Psoas muscle (tissue), 8 donors: ENCODE data around the gene MIS12. TPM values are rescaled to one million over a fixed set of nuclear protein-coding genes. Genes with fewer than 3 reads are reported as not detected.
A peak's percentile ranks its signal among the peaks of the same experiment; 100 is the strongest.

ENCODE experiments used
- ATAC-seq, 4 donors: fragments of 200-7000 bp; cut with Tn5 transposase; one replicate each; pipeline ENCODE4 v1.9.1; 2020; ENCODE audit warnings: moderate library complexity in 3 of 4, mild to moderate bottlenecking in 2 of 4
- DNase-seq, 2 donors: peaks; one replicate each; pipeline ENCODE4 v3.0.0-alpha.2; 2020
- H3K27ac ChIP-seq: fragments of 200-600 bp; one replicate; pipeline ENCODE4 v1.8.0; 2022
- H3K27me3 ChIP-seq, 3 donors: fragments of 200-600 bp in 1 of 3; one replicate each; pipeline versions ENCODE4 v1.6.1 to v1.8.0; 2013 to 2022; ENCODE audit warnings: low read length in 2 of 3, mild to moderate bottlenecking in 2 of 3, moderate library complexity in 1 of 3; ENCODE audit not compliant: insufficient read depth in 3 of 3
- H3K36me3 ChIP-seq, 2 donors: fragments of 200-600 bp in 1 of 2; one replicate each; pipeline versions ENCODE4 v1.6.1 to v1.8.0; 2013 to 2022; ENCODE audit warnings: low read depth in 1 of 2, mild to moderate bottlenecking in 1 of 2, moderate library complexity in 1 of 2; ENCODE audit not compliant: insufficient read depth in 1 of 2
- H3K4me1 ChIP-seq: fragments of 200-600 bp; one replicate; pipeline ENCODE4 v1.8.0; 2022
- H3K4me3 ChIP-seq: fragments of 200-600 bp; one replicate; pipeline ENCODE4 v1.8.0; 2022; ENCODE audit warnings: mild to moderate bottlenecking
- H3K9me3 ChIP-seq: fragments of 200-600 bp; one replicate; pipeline ENCODE4 v1.8.0; 2022
- CTCF ChIP-seq: fragments of 200-600 bp; IDR thresholded peaks from one replicate; pipeline ENCODE4 v1.8.0; 2022; ENCODE audit warnings: antibody characterized with exemption
- whole genome bisulfite sequencing, 3 donors: extraction: QIAGEN DNeasy Blood & Tissue Kit; methylation state at CpG; one replicate each; pipeline versions ENCODE4 v1.1.6 to v1.1.7; 2013; 5-methylcytosine and 5-hydroxymethylcytosine counted together
- intact Hi-C, 2 donors: fragments of 100-400 bp; cut with DNase I; formaldehyde crosslinking; loops; one replicate each; pipeline versions ENCODE4 v1.11.0 to v1.14.2; 2022
- polyA plus RNA-seq, 3 donors: library from polyadenylated mRNA; stranded (reverse); fragments of 200-250 nt; gene quantifications; one replicate each; pipeline ENCODE4 v1.2.3, GENCODE V29; 2013
- total RNA-seq, 4 donors: library from RNA; stranded (reverse); fragmentation: NEBNext Ultra II Directional in 2 of 4; extraction: Animal tissue kit (Norgen Biotek cat#: 25700) in 2 of 4; gene quantifications; one replicate each; pipeline versions ENCODE4 v1.2.1 to v1.2.4, GENCODE V29; 2021 to 2023
- donor health status: healthy with polysubstance abuse.
- donor health status: DM: no; HTN: no; CAD: no; lungs with moderate emphysema.
- donor health status: Bipolar disorder and iron deficiency.
- donor health status: healthy.
- donor health status: DM: yes; HTN: yes; CAD: no.
- donor health status: DM: no; HTN: no; CAD: no.
- donor health status: DM: no; HTN: no; CAD: no.
- donor health status: DM: yes; HTN: yes; CAD: no.

Gene MIS12
- total and polyA plus RNA-seq, 7 donors = 11.1 to 28.9 (median 17.0) TPM

- intact Hi-C loops = no loop called here
- no peak overlapping the region for H3K4me3 ChIP-seq
- peaks cover 8% of the 10 kb centered on the region for H3K4me1 ChIP-seq
- no peaks in the 10 kb centered on the region for H3K27me3 ChIP-seq
- H3K27ac ChIP-seq = no peak overlapping the region
- DNase-seq = no peak
- TF ChIP-seq CTCF = no peak
- 88 to 95% (median 90%) methylated on average over 10 of the region's 10 CpGs for WGBS, 3 donors
- ATAC-seq = no peak
- no peaks in the 10 kb centered on the region for H3K9me3 ChIP-seq
- H3K36me3 ChIP-seq = no peaks in the 10 kb centered on the region
Observed at GRCh38 chr17:5514976-5515375, 28.6 kb downstream of the MIS12 start.

GRCh38 chr17:5516060-5516792, 29.9 kb downstream of the MIS12 start:
- no peaks in the 10 kb centered on the region for H3K9me3 ChIP-seq
- no peaks in the 10 kb centered on the region for H3K36me3 ChIP-seq
- peak overlapping the region; percentile 50 for H3K27ac ChIP-seq

GRCh38 chr17:5522476-5522875, 36.1 kb downstream of the MIS12 start:
- ATAC-seq (no peak), DNase-seq (no peak)
- no peaks in the 10 kb centered on the region for H3K36me3 ChIP-seq
- 91 to 100% (median 96%) methylated on average over 1 of the region's 1 CpG for WGBS, 3 donors
- no peaks in the 10 kb centered on the region for H3K27me3 ChIP-seq
- no peak for TF ChIP-seq CTCF
- H3K4me1 ChIP-seq = peaks cover 11% of the 10 kb centered on the region
- H3K27ac ChIP-seq = no peak overlapping the region
- intact Hi-C loops = loop anchor here in 1 of 2 donors (5.0 kb wide), 1 partner anchor 35 kb away; the partner anchor contains the start of genes DERL2 and MIS12
- no peak overlapping the region for H3K4me3 ChIP-seq
- no peaks in the 10 kb centered on the region for H3K9me3 ChIP-seq

More at GRCh38 chr17:5516060-5516792, 29.9 kb downstream of the MIS12 start:
- Histone ChIP-seq H3K4me3 (no peak overlapping the region), H3K27me3 (no peaks in the 10 kb centered on the region), H3K4me1 (peaks cover 8% of the 10 kb centered on the region)
- peak; percentile 86 to 96 (median 94) for ATAC-seq
- WGBS, 3 donors = 73 to 79% (median 73%) methylated on average over 5 of the region's 5 CpGs
- TF ChIP-seq CTCF = no peak
- no peak for DNase-seq
- intact Hi-C loops = no loop called here

- Histone ChIP-seq H3K4me3 (no peak overlapping the region), H3K36me3 (no peaks in the 10 kb centered on the region), H3K4me1 (peaks cover 18% of the 10 kb centered on the region), H3K9me3 (no peaks in the 10 kb centered on the region), H3K27ac (no peak overlapping the region), H3K27me3 (no peaks in the 10 kb centered on the region)
- no peak for TF ChIP-seq CTCF
- ATAC-seq (no peak), DNase-seq (no peak)
- intact Hi-C loops = loop anchor here in 1 of 2 donors (5.0 kb wide), 1 partner anchor 36 kb away; the partner anchor contains the start of genes DERL2 and MIS12
- WGBS, 3 donors = 83 to 91% (median 89%) methylated on average over 5 of the region's 5 CpGs
Observed at GRCh38 chr17:5523249-5523648, 36.9 kb downstream of the MIS12 start.
